Fibroblast of mammary gland (primary cell): ENCODE results near the gene SHLD1.
"Not testable (repeated sequence)": the region's sequence is repeated elsewhere in the genome, so short reads cannot be mapped to it uniquely, and the experiment has no call there.

Experiments used
- DNase-seq: peaks from one replicate; pipeline ENCODE4 v3.0.0-alpha.2; 2010; ENCODE audit warnings: low read depth
- H3K4me3 ChIP-seq: 2 replicates; pipeline ENCODE4 v1.5.1; 2011; ENCODE audit warnings: low read depth, mild to moderate bottlenecking, low read length, moderate library complexity; ENCODE audit not compliant: control insufficient read depth
- CTCF ChIP-seq: conservative IDR thresholded peaks from 2 replicates; pipeline ENCODE4 v1.5.1; 2011; ENCODE audit warnings: low read depth, low read length, inconsistent platforms; ENCODE audit not compliant: control insufficient read depth, insufficient read depth

SHLD1 gene

DNA sequence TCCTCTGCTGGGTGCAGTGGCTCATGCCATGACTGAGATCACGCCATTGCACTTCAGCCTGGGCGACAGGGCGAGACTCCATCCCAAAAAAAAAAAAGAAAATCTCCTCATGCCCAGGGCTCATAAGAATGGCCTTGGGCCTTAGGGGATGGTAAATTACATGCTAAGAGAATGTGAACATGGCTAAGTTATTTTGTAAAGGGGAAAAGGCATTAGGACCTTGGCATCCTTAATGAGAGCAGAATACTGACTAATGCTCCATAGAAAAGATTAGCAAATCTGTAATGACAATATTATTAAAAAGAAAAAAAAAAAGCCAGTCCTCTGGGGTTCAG, 12.6 kb upstream of the SHLD1 start:
- TF ChIP-seq CTCF = no peak
- H3K4me3 ChIP-seq = no peak overlapping the region
- DNase-seq = no peak

GRCh38 chr20:5737966-5738365, 12.2 kb upstream of the SHLD1 start:
- DNase-seq = no peak
- no peak overlapping the region for H3K4me3 ChIP-seq
- no peak for TF ChIP-seq CTCF

GRCh38 chr20:5740643-5741042, 9.6 kb upstream of the SHLD1 start:
- H3K4me3 ChIP-seq, DNase-seq: not testable (repeated sequence)

DNA sequence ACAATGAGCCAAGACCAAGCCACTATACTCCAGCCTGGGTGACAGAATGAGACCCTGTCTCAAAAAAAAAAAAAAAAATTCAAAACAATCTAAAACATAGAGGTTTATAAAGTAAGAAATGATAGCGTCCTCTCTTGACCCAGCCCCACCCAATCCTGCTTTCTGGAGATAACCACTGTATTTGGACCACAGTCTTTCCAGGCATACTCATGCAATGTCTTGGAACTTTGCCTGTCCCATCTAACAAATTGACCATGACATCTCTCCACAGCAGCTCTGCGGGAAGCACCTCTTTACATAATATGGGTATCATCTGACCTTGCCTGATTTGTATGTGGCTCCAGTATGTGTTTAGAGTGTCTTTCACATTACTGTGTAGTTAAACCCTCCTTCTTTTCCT, 9.1 kb upstream of the SHLD1 start:
- no peak for TF ChIP-seq CTCF
- no peak overlapping the region for H3K4me3 ChIP-seq
- DNase-seq = peak; percentile 67

DNA sequence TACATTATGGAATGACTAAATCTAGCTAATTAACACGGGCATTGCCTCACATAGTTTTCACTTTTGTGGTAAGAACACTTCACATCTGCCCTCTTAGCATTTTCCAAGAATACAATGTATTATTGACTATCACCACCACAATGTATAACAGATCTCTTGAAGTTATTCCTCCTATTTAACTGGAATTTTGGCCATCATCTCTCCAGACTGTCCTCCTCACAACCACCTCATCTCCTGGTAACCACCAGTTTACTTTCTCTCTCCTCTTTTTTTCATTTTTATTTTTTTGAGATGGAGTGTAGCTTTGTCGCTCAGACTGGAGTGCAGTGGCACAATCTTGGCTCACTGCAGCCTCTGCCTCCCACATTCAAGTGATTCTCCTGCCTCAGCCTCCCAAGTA, 8.2 kb upstream of the SHLD1 start:
- TF ChIP-seq CTCF = no peak

GRCh38 chr20:5745416-5746030, 4.7 kb upstream of the SHLD1 start:
- H3K4me3 ChIP-seq = no peak overlapping the region
- TF ChIP-seq CTCF = no peak
- DNase-seq = no peak

More for the DNA sequence above, 8.2 kb upstream of the SHLD1 start:
- no peak for DNase-seq
- H3K4me3 ChIP-seq = no peak overlapping the region

DNA sequence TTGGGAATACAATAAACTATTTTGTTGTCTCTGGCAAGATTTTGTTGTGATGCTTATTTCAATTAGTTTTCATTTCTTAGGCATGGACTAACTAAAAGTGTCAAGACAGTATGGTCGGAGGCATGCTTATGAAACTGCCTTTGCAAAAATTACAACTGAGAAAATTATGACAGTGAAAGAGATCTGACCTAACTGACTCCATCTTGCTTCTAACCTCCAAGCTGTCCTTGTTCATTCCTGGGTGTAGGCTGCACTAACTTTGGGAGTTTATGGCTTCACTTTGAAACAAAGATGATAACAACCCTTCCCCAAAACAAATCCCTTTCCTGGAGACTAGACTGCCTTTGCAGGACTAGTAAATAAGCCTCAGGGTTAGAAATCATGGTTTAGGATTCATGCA, 4.1 kb upstream of the SHLD1 start:
- DNase-seq = no peak
- H3K4me3 ChIP-seq = no peak overlapping the region
- no peak for TF ChIP-seq CTCF
